Kidney (tissue), 14 donors: ENCODE results near the gene MAP3K14. TPM values are rescaled to one million over a fixed set of nuclear protein-coding genes. Genes with fewer than 3 reads are reported as not detected.
A peak's percentile ranks its signal among the peaks of the same experiment; 100 is the strongest.

ENCODE experiments used
- DNase-seq, 5 donors: peaks; one replicate each; pipeline ENCODE4 v3.0.0-alpha.2; 2013 to 2020
- FAIRE-seq: peaks from 2 replicates; lab custom pipeline; 2012; peaks lifted over from hg19 to GRCh38; lab: Jason Lieb, UNC
- H3K27ac ChIP-seq, 2 donors: one replicate each; pipeline ENCODE4 v1.7.0; 2013; ENCODE audit warnings: low read depth in 2 of 2, low read length in 2 of 2, inconsistent platforms in 1 of 2
- H3K27me3 ChIP-seq: one replicate; pipeline ENCODE4 v1.7.1; 2013; ENCODE audit warnings: low read length, inconsistent platforms; ENCODE audit not compliant: control insufficient read depth, insufficient read depth
- H3K36me3 ChIP-seq, 3 donors: one replicate each; pipeline versions ENCODE4 v1.7.0 to v1.7.1; 2013; ENCODE audit warnings: low read length in 3 of 3, control low read depth in 1 of 3, inconsistent platforms in 1 of 3; ENCODE audit not compliant: insufficient read depth in 3 of 3, control insufficient read depth in 2 of 3
- H3K4me1 ChIP-seq, 3 donors: one replicate each; pipeline versions ENCODE4 v1.7.0 to v1.7.1; 2013; ENCODE audit warnings: low read length in 3 of 3, inconsistent platforms in 1 of 3, low read depth in 1 of 3; ENCODE audit not compliant: control insufficient read depth in 2 of 3, insufficient read depth in 2 of 3
- H3K4me3 ChIP-seq, 3 donors: one replicate each; pipeline versions ENCODE4 v1.7.0 to v1.8.1; 2013; ENCODE audit warnings: low read length in 3 of 3, control low read depth in 1 of 3, inconsistent platforms in 1 of 3
- H3K9ac ChIP-seq, 3 donors: one replicate each; pipeline versions ENCODE4 v1.7.0 to v1.7.1; 2013; ENCODE audit warnings: low read length in 3 of 3, control low read depth in 1 of 3, inconsistent platforms in 1 of 3
- H3K9me3 ChIP-seq, 3 donors: one replicate each; pipeline versions ENCODE4 v1.7.0 to v1.7.1; 2013; ENCODE audit warnings: low read length in 3 of 3, control low read depth in 1 of 3, inconsistent platforms in 1 of 3; ENCODE audit not compliant: control insufficient read depth in 2 of 3, insufficient read depth in 1 of 3
- CTCF ChIP-seq: IDR thresholded peaks from 3 replicates; pipeline ENCODE4 v1.5.1; 2012; ENCODE audit warnings: mild to moderate bottlenecking, moderate library complexity, borderline replicate concordance; ENCODE audit not compliant: insufficient read depth; ENCODE audit errors: extremely low read depth
- intact Hi-C: fragments of 100-400 bp; cut with DNase I; formaldehyde crosslinking; loops from one replicate; pipeline ENCODE4 v1.11.1; 2022
- polyA plus RNA-seq: library from polyadenylated mRNA; stranded (reverse); fragments of 350-450 nt; fragmentation: Illumina TruSeq; extraction: RNeasy Lipid Tissue Mini Kit (QIAGEN cat#74804); gene quantifications from one replicate; pipeline ENCODE4 v1.2.3, GENCODE V29; 2014; ENCODE audit warnings: low read depth, low replicate concordance; ENCODE audit not compliant: insufficient read depth
- total RNA-seq: library from RNA; stranded (reverse); fragmentation: NEBNext Ultra II Directional; extraction: Animal tissue kit (Norgen Biotek cat#: 25700); gene quantifications from one replicate; pipeline ENCODE4 v1.2.1, GENCODE V29; 2021
- donor health status: control.
- donor health status: control.
- donor health status: control.
- donor health status: control.
- donor health status: control.
- donor health status: DM: yes; HTN: yes; CAD: no.
- donor health status: Normal renal cell carcinoma (clear cell type).

Gene MAP3K14
- total and polyA plus RNA-seq, 2 donors from 2014 or later: 7.6 to 24.5 TPM

DNA sequence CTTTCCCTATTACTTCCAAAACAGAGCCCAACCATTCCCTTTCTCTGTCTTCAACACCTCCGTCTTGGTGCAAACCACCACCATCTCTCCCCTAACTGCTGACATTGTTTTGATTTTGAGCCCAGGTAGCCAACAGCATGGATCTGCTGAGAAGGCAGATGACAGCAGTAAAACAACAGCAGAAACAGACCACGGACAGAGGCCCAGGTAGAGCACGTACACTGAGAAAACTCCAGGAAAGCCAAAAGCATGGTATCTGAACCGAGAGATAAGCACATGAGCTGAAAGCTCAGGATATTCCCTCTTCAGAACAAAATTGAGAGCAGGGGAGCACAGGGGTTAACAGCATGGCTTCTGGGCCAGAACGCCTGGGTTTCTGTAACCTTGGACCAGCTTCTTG, 18.9 kb upstream of the MAP3K14 start:
- H3K27ac ChIP-seq: no peak overlapping the region
- no peak for TF ChIP-seq CTCF
- H3K27me3 ChIP-seq: no peaks in the 10 kb centered on the region
- H3K9ac ChIP-seq: no peak overlapping the region
- no peaks in the 10 kb centered on the region for H3K4me1 ChIP-seq
- DNase-seq: peak in 1 of 5 donors; percentile 1
- no peak overlapping the region for H3K4me3 ChIP-seq
- no peaks in the 10 kb centered on the region for H3K36me3 ChIP-seq
- FAIRE-seq: no peak
- intact Hi-C loops: no loop called here
- H3K9me3 ChIP-seq: no peaks in the 10 kb centered on the region

- no peak overlapping the region for H3K27ac ChIP-seq
- no peaks in the 10 kb centered on the region for H3K36me3 ChIP-seq
- no peak overlapping the region for H3K9ac ChIP-seq
- TF ChIP-seq CTCF: no peak
- no peak overlapping the region for H3K4me3 ChIP-seq
- peak in 1 of 5 donors; percentile 4 for DNase-seq
- no peaks in the 10 kb centered on the region for H3K4me1 ChIP-seq
- no peaks in the 10 kb centered on the region for H3K9me3 ChIP-seq
- intact Hi-C loops: no loop called here
- H3K27me3 ChIP-seq: no peaks in the 10 kb centered on the region
- no peak for FAIRE-seq
Observed at GRCh38 chr17:45334701-45335677, 18.2 kb upstream of the MAP3K14 start.

DNA sequence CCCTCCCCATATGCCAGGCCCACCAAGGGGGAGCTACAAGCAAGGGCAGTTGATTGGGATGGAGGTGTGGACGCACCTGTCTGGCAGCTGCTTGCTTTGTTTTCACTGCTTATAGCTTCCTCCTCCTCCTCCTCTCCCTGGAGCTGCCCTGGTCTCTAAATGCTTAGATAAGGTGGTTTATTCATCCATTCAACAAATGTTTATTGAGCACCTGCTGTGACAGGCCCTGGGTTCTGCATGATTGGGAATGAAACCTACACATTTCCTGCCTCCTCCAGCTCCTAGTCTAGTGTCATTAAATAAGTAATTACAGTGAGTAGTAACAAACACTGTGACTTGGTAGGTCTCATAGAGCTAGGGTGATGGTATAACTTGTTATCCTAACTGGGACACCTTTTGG, 17.4 kb upstream of the MAP3K14 start:
- intact Hi-C loops: no loop called here
- DNase-seq (peak in 1 of 5 donors; percentile 5), FAIRE-seq (no peak)
- Histone ChIP-seq H3K9ac (no peak overlapping the region), H3K27me3 (no peaks in the 10 kb centered on the region), H3K9me3 (no peaks in the 10 kb centered on the region), H3K36me3 (no peaks in the 10 kb centered on the region), H3K4me1 (no peaks in the 10 kb centered on the region), H3K4me3 (no peak overlapping the region), H3K27ac (no peak overlapping the region)
- TF ChIP-seq CTCF: no peak
